HL-60/S4 treated with retinoic acid at 250 ng/mL for 4 days and 3 days (cell line): ENCODE measurements around the gene SRP72.
"Not testable (repeated sequence)": the region's sequence is repeated elsewhere in the genome, so short reads cannot be mapped to it uniquely, and the experiment has no call there.

Source experiments
- in situ Hi-C: fragments of 300-500 bp; cut with MboI; formaldehyde crosslinking; loops from 2 replicates; pipeline ENCODE4 v1.7.0; 2022; ENCODE audit warnings: low sequenced_read_pairs

The SRP72 gene

GRCh38 chr4:56467284-56468096 is at the start of gene SRP72:
Gene SRP72, plus strand, starts transcription at chr4:56467617. Its CDS starts 19 bp downstream, at chr4:56467636.
- in situ Hi-C loops: no loop called here

GRCh38 chr4:56424176-56424575 is 43.2 kb upstream of the SRP72 start:
- in situ Hi-C loops: no loop called here

- in situ Hi-C loops: no loop called here
Measured at GRCh38 chr4:56424697-56425514, 42.5 kb upstream of the SRP72 start.

- in situ Hi-C loops: no loop called here
Measured at GRCh38 chr4:56425518-56425917, 41.9 kb upstream of the SRP72 start.

GRCh38 chr4:56426273-56426672 is 41.1 kb upstream of the SRP72 start:
- in situ Hi-C loops: no loop called here

- in situ Hi-C loops: no loop called here
Measured at GRCh38 chr4:56427179-56427578, 40.2 kb upstream of the SRP72 start.

GRCh38 chr4:56430203-56430602 is 37.2 kb upstream of the SRP72 start:
- in situ Hi-C loops: no loop called here

- in situ Hi-C loops: no loop called here
Measured at GRCh38 chr4:56433280-56433679, 34.1 kb upstream of the SRP72 start.

- in situ Hi-C loops: no loop called here
Measured at GRCh38 chr4:56434599-56435139, 32.7 kb upstream of the SRP72 start.

- in situ Hi-C loops: no loop called here
Measured at GRCh38 chr4:56435140-56435926, 32.1 kb upstream of the SRP72 start, which contains the start of gene PPAT. Gene PPAT, minus strand, starts transcription at chr4:56435615. Its CDS starts 138 bp downstream, at chr4:56435477.

GRCh38 chr4:56438766-56439165 is 28.7 kb upstream of the SRP72 start:
- in situ Hi-C loops: no loop called here

GRCh38 chr4:56440983-56441382 is 26.4 kb upstream of the SRP72 start:
- in situ Hi-C loops: no loop called here

GRCh38 chr4:56444719-56445118 is 22.7 kb upstream of the SRP72 start:
- in situ Hi-C loops: no loop called here

- in situ Hi-C loops: no loop called here
Measured at GRCh38 chr4:56445699-56446098, 21.7 kb upstream of the SRP72 start.

GRCh38 chr4:56448301-56448700 is 19.1 kb upstream of the SRP72 start:
- in situ Hi-C loops: no loop called here

GRCh38 chr4:56449475-56449874 is 17.9 kb upstream of the SRP72 start:
- in situ Hi-C loops: not testable (repeated sequence)

GRCh38 chr4:56450342-56450741 is 17.1 kb upstream of the SRP72 start:
- in situ Hi-C loops: no loop called here

- in situ Hi-C loops: no loop called here
Measured at GRCh38 chr4:56460085-56460484, 7.3 kb upstream of the SRP72 start.

- in situ Hi-C loops: no loop called here
Measured at GRCh38 chr4:56462157-56462556, 5.3 kb upstream of the SRP72 start.

GRCh38 chr4:56463711-56464110 is 3.7 kb upstream of the SRP72 start:
- in situ Hi-C loops: no loop called here

GRCh38 chr4:56464581-56464980 is 2.8 kb upstream of the SRP72 start:
- in situ Hi-C loops: no loop called here
